HG03025 (cell line): Measurements from ENCODE around the gene FAM53B.

Experiments
- ATAC-seq: cut with Tn5 transposase; IDR thresholded peaks from one replicate; pipeline ENCODE4 v1.9.1; 2021; ENCODE audit warnings: mild to moderate bottlenecking, moderate library complexity; ENCODE audit not compliant: unreplicated experiment, low FRiP score

Gene FAM53B

DNA sequence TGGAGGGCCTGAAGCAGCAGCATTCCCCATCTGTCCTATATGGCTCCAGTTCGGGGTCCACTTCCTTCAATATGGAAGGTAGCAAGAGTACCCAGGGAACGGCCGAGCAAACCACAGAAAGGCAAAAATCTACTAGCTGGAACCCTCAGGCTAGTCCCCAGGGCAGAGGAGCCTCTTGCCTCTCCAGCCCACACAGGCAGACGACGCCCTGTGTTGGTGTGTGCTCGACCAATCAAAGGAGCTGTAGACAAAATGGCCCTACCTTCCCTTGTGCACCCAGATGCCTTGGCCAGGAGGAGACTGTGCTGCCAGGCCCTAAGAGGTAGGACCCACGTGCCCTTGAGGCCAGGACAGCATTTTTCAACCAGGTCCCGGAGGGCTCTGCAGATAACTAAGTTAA, 91.5 kb downstream of the FAM53B start:
- ATAC-seq: no peak

DNA sequence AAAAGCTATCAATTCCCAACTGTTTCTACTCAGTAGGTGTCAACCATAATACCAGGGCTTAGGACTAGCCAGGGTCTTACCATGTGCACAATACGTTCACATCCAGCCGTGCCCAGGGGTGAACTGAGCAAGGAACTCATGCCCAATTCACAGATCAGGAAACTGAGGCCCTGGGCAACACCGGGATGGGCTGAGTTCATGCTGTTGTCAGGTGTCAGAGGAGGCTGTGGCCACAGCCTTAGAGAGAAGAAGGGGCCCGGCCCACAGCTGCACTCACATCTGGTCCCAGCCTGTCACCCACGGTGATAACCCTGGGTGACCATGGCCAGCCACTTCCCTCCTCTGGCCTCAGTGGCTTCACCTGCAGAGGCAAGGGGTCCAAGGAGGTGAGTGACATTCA, 92.0 kb downstream of the FAM53B start:
- ATAC-seq: no peak

DNA sequence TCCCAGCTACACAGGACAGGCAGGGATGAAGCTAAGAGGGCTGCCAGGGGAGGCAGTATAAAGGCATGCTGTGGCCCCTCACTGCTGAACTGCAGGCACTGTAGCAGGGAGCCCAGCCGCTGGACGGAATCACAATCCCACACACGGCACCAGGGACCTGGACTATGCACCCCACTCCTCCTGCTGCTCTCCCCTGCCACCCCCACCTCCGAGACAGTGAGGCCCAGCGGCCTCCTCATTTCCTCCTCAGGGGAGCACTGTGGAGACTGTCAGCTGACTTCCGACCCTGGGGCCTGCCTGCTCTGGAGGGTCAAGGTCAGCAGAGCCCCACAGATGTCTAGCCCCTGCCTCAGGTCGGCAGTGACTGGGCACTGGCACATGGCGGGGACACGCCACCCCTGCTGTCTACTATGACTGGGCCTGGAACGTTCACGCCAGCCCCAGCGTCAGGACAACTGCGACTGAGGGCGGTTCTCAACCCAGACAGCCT, 92.7 kb downstream of the FAM53B start:
- ATAC-seq: no peak

DNA sequence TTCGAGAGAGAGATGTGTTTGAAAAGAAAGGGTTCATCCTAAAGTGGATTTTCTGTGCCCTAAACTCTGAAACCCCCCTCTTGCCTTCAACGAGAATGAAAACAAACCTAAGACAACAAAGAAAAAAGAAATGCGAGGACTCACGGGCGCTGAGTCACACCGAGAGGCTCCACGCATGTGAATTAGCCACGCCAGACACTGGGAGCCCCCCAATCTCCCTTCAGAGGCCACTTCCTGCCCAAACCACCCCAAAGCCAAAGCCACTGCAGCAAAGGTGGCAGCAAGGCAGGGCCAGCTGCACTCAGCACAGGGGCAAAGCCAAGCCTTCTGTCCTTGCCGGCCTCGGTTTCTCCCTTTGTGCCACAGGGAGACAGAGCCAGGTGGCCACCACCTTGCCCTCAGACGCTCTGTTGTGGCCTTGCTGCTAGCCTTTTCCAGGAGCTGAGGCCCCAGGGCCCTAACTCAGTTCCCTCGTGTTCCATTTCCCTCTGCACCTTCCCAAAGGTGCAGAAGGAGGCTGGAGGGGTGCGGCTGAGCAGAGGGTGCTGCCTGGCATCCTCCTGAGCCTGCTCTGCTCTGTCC, 93.3 kb downstream of the FAM53B start:
- ATAC-seq: no peak

DNA sequence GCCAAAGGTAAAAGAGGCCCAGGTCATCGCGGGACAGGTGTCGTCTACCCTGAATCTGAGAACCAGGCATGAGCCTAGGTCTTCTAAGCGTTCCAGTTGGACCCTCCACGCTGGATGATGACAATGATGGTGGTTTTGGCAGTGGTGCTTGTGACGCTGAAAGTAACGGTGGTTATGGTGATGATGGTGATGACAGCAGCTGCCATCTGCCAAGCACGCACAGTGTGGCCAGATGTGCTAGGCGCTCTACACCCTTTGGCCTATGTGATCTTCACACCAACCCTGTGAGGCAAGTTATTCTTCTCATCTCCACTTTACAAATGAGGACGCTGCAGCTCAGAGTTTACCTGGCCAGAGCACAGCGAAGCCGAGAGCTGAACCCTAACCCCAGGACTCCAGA, 93.9 kb downstream of the FAM53B start:
- ATAC-seq: no peak

DNA sequence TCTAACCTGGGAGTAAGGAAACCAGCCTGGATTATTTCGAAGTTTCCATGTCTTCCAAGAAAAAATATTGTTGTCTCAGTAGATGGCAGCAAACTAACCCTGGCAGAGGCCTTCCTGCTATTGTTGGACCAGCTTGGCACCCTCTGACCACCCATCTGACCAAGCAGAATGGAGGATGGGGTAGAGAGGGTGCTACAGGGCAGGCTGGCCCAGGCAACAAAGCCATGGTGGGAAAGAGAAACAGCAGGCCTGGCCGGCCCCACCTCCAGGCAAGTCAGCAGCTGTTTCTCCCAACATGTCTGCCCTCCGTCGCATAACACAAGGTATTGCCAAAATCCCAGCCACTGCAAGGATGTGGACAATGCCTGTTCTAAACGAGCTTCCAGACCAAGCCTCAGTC, 95.0 kb downstream of the FAM53B start:
- ATAC-seq: no peak

DNA sequence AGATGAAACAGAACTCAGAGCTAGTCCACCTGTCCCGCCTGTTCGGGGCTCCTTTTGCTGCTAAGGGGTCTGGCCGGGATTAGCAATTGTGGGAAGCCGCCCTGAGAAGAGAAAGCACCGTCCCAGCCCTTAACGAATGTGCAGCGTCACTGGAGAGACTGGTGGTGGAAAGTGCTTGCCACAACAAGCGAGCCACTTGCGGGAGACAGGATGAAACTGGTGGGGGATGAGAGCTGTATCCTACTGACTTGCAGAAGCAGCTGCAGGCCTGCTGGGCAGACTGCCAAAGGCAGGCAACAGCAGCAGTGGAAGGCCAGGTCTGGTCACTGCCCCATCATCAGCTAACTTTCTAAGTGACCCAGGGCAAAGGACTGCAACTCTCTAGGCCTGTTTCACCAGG, 95.4 kb downstream of the FAM53B start:
- no peak for ATAC-seq

DNA sequence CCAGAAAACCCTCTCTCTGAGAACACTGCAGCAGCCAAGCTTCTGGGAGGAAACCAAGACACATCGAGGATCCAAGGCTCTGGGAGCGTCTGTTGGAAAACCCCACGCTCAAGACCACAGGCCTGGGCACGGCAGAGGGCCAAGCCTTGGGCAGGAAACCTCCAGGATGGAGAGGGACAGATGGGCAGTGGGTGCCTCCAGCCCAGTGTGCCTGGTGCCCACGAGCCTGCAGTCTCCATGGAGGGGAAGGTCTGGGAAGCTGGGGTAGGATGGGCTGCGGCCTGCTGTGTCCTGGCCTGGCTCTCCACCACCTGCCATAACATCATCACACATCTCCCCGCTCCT, 96.1 kb downstream of the FAM53B start:
- no peak for ATAC-seq

DNA sequence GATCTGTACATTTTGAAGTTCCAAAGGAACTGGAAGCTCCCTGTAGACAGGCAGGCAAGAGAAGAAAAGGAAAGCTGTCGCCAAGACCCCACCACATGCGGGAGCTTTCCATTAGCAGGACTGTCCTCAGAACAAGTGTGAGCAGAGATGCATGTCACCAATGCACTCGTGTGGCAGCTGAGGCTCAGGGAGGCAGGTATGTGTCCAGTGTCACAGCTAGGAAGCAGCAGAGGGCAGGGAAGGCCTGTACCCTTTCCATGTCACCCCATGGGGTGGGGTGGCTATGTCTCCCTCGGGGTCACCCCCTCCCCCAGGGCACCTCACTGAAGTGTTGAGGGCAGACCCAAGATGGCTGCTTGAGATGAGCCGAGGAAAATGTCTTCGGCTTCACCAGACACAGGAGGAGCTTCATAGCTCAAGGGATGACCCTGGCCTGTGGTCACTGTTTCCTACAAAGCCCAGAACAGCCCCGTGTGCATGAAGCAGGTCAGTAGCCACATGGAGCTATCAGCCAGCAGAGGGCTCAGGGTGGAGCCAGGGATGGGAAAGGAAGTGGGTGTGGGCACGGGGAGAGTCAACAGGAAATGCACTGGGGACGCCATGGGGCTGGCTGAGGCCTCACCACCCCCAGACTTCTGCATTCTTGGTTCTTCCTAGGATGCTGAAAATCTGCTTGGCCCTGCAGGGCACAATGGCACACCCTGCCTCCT, 96.6 kb downstream of the FAM53B start:
- ATAC-seq: no peak

DNA sequence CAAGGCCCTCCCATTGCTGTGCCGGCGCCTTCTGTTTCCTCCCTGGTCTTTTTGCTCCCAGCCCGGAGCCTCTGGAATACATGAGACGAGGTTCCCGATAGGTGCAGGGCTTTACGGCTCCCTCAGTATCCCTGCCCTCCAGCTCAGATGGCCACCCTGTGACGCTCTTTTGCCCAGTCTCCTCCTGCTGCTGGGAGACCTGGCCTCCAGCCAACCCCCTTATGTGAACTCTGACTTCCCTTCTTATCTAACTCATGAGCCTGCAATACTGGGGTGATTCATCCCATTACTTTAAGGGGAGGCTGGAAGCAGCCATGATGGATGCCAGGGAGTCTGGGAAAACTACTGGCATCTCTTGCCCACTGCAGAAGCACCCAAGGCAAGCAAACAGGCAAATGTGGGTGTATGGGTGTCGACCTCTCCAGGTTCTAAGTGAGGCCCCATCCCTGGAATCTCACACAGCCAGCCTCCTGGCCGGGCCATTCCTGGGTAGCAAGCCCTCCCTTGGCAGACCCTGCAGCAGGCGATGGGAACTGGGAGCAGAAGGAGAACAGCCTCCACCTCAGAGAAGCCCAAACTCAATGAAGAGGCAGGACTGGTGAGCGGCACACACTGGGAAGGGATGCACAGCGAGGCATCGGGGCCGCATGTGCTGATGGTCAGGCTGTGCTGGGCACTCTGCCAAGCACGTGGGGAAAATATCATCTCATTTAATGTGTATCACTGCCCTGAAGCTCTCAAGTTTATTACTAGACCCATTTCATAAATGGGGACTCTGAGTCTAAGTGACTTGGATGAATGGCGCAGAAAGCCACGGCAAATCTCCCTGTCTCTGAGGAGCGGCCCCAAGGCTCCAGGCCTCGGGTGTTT, 97.5 kb downstream of the FAM53B start:
- ATAC-seq: no peak

DNA sequence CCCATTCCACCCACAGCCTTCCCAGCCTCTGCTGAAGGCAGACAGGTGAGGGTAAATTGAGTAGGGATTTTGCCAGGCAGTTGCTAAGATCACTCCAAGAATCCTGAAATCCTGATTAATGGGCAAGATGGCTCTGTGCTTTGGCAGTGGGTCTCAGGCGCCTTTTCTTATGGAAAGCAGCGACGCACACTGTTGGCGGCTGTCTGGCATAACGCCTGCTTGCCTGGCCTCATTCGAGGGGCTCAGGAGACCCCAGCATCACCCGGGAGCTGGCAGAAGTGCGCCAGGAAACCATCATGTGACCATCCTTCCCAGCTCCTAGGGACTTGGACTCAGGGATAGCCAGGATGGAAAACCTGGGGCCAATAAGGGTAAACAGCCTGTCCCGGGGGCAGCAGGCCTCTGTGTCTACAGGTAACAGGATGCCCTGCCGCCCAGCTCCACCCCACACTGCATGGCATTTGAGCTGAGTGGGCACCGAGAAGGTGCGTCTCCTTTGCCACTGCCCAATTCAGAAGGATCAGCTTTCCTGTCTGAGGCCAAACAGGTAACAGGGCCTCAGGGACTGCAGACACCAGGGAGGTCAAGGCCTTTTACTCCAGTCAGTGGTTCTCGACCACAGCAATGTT, 98.6 kb downstream of the FAM53B start:
- ATAC-seq: no peak

DNA sequence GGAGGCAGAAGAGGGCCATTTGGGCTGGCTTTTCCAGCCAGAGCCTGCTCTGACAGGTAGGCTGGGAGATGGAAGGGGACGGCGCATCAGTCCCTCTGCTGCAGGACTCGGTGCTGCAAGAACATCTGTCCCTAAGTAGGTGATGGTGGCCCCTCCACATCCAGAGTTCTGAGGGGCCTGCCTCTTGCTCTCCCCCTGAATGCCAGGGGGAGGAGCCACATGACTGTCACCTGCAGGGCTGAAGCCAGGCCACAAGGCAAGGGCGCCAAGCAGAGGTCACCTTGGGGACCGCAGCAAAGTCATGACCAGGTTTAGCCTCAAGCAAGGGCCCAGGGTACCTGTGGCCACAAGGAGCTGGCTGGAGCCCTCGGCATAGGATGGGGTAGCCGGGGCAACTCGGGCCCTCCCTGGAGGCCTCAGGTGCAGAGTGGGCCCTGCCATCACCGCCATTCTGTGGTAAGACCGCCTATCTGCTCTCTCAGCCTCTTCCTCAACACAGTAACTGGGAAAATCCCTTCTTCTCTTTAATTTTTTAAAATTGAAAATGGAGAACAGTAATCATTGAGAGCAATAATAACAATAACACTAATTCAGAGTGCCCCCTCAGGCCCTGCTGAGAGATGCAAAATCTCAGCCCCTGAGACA, 99.3 kb downstream of the FAM53B start:
- ATAC-seq: no peak

DNA sequence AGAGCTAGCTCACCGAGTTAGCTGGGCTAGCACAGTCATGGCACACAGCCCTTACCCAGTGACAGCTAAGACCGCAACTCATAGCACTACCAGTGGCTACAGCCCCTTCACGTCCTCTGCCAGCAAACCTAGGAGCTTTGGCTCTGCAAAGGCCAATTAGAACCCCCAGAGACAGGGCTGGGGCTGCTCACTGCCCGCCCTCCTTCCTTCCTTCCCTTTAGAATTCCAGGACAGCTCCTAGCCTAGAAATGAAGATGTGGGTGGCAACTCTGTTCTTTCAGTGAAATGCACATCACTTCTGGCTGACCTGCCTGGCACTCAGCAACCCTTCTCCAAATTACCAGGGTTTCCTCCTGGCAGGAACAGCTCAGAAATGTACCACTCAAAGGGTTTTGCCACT, 99.9 kb downstream of the FAM53B start:
- ATAC-seq: no peak

DNA sequence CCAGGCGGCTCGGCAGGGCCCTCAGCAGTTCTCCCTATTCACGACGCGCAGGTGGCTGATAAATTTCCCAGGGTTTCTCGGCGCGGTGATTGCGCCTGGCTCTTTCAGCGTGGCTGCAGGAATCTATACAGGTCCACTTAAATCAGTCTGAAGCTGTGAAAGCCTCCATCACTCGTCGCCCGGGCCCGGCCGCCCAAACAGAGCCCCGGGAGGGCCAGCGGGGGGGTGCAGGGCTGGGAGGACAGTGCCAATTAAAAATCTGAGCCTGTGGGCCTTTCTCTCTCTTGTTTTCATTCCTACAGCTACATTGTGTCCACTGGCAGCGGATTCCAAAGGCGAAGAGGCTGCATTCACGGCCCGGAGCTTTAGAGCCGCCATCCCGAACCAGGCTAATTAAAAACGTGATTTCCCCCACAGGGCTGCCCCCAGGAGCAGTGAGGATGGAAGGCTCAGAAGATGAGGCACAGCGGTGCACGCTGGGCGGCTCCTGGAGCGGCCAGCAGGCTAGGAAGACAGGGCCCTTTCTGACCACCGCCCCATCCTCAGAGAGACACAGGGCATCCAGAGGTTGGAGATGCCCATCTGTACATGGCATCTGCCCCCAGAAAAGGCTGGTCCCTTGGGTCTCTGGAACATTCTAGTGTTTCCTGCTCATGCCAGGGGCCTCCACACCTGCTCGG, 100.7 kb downstream of the FAM53B start:
- no peak for ATAC-seq

DNA sequence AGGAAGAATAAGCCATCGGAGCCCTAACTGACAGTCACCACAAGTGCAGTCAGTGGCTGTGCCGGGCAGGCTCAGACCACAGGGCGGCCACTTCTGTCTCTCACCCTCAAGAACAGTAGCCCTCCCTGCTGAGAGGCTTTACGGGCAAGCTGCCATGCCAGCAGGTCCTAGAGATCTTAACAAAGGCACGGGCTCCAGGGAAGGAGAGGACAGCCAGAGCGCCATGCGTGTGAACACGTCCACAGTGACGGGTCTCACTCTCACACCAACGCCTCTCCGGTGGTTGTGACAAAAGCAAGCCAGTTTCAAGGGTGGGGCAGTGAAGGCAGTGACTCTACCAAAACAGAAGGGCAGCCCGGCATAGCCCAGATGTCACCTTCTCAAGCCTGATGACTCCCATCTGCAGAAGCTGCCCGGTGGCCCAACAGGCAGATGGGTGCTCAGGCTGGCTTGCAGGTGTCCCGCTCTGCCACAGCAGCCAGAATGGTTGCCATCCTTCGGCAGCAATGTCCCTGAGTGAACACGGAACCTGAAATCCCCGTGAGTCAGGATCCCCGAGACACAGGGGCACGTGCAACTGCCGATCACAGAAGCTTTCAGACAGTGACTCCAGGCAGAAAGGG, 102.0 kb downstream of the FAM53B start:
- ATAC-seq: no peak

DNA sequence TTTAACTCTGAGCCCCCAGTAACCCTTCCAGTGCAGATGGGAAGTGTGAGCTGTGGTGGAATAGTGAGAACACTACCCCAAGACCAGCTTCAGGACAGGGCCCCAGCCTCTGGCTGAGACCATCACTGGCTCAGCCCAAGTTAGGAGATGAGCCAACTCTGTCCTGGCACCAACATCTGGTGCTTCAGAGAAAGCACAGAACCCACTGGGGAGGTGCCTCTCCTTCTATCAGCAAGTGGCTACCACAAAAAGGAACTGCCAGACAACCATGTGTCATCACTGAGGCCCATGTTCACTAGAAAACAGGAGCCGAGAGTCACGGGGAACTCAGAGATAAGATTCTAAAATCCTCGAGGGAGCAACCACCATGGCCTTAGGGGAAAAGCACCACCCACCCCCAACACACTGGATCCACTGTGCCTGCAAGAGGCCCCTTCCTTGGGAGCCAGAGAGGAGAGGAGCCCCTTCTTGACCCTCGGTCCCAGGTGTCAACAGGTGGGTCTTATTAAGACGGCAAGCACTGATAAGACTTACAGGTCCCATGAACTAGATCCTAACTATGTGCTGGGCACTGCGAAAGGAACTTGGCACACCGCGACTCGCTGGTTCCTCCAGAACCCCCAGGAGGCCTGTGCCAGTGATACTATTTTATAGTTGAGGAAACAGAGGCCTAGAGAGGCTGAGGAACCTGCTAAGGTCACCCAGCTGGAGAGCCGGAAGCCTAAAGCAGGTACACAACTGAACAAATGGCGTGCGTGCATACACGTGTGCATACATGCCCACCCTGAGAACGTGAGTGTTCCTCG, 102.7 kb downstream of the FAM53B start:
- ATAC-seq: peak; percentile 49

DNA sequence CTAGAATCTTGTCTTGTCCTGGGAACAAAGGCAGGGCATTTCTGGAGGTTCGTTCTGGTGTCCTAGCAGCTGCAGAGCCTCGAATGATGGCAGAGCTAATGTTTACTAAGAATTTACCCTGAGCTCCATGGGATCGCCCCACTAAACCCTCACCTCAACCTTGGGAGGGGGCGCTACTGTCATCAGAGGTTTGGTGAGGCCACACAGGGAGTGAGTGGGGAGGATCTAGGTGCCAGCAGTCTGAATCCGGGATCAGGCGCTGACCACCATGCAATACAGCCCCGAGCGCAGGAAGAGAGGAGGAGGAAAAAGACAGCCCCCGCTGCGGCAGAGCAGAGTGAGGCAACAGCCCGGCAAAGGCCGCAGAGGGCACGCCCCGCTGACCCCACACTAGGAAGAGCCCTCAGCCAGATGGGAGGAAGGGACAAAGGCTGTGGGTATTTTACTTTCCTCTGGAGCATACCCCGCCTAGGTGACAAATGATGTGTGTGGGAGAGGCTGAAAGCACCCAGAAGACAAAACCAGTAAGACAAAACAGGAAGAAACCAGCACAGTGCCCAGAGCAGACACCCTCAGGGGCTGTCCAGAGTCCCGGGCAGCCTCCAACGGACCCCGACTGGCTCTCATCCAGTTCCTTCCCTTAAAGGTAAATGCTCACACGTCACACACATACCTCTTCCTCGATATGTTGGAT, 103.5 kb downstream of the FAM53B start:
- ATAC-seq: peak; percentile 36

DNA sequence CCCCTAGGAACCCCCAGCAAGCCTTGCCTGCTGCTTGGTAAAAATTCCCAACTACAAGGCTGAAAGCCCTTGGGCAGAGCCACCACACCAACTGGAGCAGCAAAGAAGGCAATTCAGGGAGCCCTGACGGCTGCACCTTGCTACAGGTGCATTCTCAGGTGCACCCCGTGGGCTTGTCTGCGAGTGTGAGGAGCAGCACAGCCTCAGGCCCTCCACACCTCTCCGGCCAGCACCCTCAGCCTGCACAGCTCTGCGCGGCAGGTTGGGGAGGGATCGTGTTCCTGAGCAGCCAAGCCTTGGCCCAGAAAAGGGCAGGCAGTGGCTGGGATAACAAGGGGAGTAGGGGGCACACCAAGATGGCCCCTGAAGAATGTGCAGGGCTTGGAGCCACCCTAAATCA, 104.1 kb downstream of the FAM53B start:
- no peak for ATAC-seq
